Body of pancreas (tissue), 4 donors: ENCODE data around the gene PTBP1. TPM values are rescaled to one million over a fixed set of nuclear protein-coding genes. Genes with fewer than 3 reads are reported as not detected.
A peak's percentile ranks its signal among the peaks of the same experiment; 100 is the strongest.

Experiments
- ATAC-seq: fragments of 150-250 bp; one replicate; pipeline ENCODE4 v1.9.1; 2016
- DNase-seq, 4 donors: peaks; one replicate each; pipeline ENCODE4 v3.0.0-alpha.2; 2019
- H3K27ac ChIP-seq, 4 donors: fragments of 200-600 bp; sonication (generic); 1 replicate in 3 of 4; 2 replicates in 1 of 4; pipeline versions ENCODE4 v1.5.1 to v1.6.1; 2016 to 2019; ENCODE audit warnings: mild to moderate bottlenecking in 1 of 4, mixed read lengths in 1 of 4, moderate library complexity in 1 of 4
- H3K27me3 ChIP-seq, 2 donors: fragments of 200-600 bp; sonication (generic); one replicate each; pipeline ENCODE4 v1.6.0; 2016; ENCODE audit warnings: mild to moderate bottlenecking in 1 of 2
- H3K36me3 ChIP-seq, 2 donors: fragments of 200-600 bp; sonication (generic); replicated peaks in 1 of 2; 2 replicates each; pipeline ENCODE4 v1.5.1; 2016; ENCODE audit warnings: low read depth in 2 of 2; ENCODE audit not compliant: insufficient read depth in 1 of 2
- H3K4me1 ChIP-seq: fragments of 200-600 bp; sonication (generic); one replicate; pipeline ENCODE4 v1.6.0; 2016
- H3K4me3 ChIP-seq, 2 donors: fragments of 200-600 bp; sonication (generic); 1 replicate in 1 of 2; 2 replicates in 1 of 2; pipeline ENCODE4 v1.5.1; 2016 to 2019
- H3K9me3 ChIP-seq, 3 donors: fragments of 200-600 bp; sonication (generic); 1 replicate in 2 of 3; 2 replicates in 1 of 3; pipeline ENCODE4 v1.5.1; 2016
- CTCF ChIP-seq, 7 experiments: fragments of 450-650 bp in 4 of 7; fragments of 200-600 bp in 3 of 7; sonication (generic) in 3 of 7; IDR thresholded peaks; one replicate each; pipeline ENCODE4 v1.5.1; 2016 to 2019; ENCODE audit warnings: antibody characterized with exemption in 7 of 7
- POLR2A ChIP-seq, 3 donors: fragments of 450-650 bp; IDR thresholded peaks; one replicate each; pipeline ENCODE4 v1.6.1; 2016; ENCODE audit warnings: antibody characterized with exemption in 3 of 3, mild to moderate bottlenecking in 2 of 3
- WGBS, 2 donors: methylation state at CpG; one replicate each; pipeline ENCODE4 v1.1.5; 2017; 5-methylcytosine and 5-hydroxymethylcytosine counted together
- intact Hi-C: fragments of 100-400 bp; cut with DNase I; formaldehyde crosslinking; loops from one replicate; pipeline ENCODE4 v1.15.1; 2023
- total RNA-seq, 2 donors: library from RNA; depleted of rRNA; stranded (reverse); fragments of >200 nt; gene quantifications; one replicate each; pipeline ENCODE4 v1.1.0, GENCODE V29; 2016

PTBP1 gene
- total RNA-seq, 2 donors from 2014 or later, result 78.9 to 100 TPM

DNA sequence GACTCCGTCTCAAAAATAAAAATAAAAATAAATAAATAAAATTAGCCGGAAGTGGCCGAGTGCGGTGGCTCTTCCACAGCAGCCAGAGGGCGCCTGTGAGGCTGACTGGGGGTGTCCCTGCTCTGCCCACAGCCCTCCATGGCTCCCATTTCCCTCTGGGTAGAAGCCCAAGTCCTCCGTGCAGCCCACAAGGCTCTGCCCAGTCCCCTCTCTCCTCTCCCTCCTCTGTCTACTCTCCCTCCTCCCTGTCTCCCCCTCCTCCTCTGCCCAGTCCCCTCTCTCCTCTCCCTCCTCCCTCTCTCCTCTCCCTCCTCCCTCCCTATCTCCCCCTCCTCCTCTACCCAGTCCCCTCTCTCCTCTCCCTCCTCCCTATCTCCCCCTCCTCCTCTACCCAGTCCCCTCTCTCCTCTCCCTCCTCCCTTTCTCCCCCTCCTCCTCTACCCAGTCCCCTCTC, 25.9 kb upstream of the PTBP1 start:
- 45 to 64% methylated on average over 6 of the region's 6 CpGs for WGBS, 2 donors
- no peaks in the 10 kb centered on the region for H3K27me3 ChIP-seq
- intact Hi-C loops, result loop anchor here (5.0 kb wide), 1 partner anchor 146 kb away; the partner anchor contains the start of gene KISS1R
- DNase-seq (no peak), ATAC-seq (no peak)
- TF ChIP-seq POLR2A (IDR thresholded peaks at IDR 0.05) (no peak), CTCF (IDR thresholded peaks at IDR 0.05) (peak in 6 of 7 experiments; percentile 10 to 39 (median 24))
- H3K27ac ChIP-seq, result no peak overlapping the region
- H3K36me3 ChIP-seq, result no peaks in the 10 kb centered on the region
- H3K4me1 ChIP-seq, result peaks cover 6% of the 10 kb centered on the region
- H3K9me3 ChIP-seq, result no peaks in the 10 kb centered on the region
- no peak overlapping the region for H3K4me3 ChIP-seq

DNA sequence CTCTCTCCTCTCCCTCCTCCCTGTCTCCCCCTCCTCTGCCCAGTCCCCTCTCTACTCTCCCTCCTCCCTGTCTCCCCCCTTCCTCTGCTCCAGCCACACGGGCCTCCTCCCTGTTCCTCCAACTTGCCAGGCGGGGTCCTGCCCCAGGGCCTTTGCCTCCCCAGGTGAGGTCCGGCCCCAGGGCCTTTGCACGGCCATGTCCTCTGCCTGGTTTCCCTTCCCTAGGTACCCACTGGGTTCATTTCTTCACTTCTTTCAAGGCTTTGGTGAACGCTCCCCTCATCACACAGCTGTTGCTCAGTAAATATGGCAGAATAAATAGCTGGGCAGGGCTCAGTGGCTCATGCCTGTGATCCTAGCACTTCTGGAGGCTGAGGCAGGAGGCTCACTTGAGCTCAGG, 25.2 kb upstream of the PTBP1 start:
- ATAC-seq (no peak), DNase-seq (no peak)
- Histone ChIP-seq H3K9me3 (no peaks in the 10 kb centered on the region), H3K4me3 (no peak overlapping the region), H3K4me1 (peaks cover 6% of the 10 kb centered on the region), H3K36me3 (no peaks in the 10 kb centered on the region), H3K27me3 (no peaks in the 10 kb centered on the region), H3K27ac (no peak overlapping the region)
- intact Hi-C loops, result loop anchor here (5.0 kb wide), 1 partner anchor 145 kb away; the partner anchor contains the start of gene KISS1R
- no peak for TF ChIP-seq POLR2A (IDR thresholded peaks at IDR 0.05)
- TF ChIP-seq CTCF (IDR thresholded peaks at IDR 0.05), result no peak
- WGBS, 2 donors, result 92 to 96% methylated on average over 4 to 5 of the region's 5 CpGs

DNA sequence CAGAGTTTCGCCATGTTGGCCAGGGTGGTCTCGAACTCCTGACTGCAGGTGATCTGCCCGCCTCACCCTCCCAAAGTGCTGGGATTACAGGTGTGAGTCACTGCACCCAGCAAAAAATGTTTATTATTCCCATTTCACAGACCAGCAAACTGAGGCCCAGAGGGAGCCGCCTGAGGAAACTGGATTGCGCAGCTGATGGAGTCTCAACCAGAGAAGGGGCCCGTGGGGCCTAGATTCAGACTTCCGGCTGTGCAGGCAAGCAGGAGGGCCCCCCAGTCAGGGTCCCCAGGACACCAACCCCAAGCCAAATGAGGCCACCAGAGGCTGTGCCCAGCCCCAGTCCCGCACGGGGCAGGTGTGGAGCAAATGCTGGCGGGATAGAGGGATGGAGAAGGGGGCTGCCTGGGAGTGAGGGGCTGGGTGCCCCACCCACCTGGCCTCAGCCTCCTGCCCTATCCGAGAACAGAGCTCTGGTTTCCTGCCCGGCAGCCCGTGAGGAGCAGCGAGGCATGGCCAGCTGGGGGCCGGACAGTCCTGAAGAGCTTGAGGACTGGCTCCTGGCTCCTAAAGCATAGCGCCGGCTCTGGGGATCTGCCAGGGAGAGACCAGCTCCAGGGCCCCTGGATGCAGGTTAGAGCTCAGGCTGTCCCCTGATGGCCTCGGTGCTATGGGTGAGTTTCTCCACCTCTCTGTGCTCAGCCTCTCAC, 24.4 kb upstream of the PTBP1 start:
- intact Hi-C loops, result loop anchor here (5.0 kb wide), 1 partner anchor 144 kb away; the partner anchor contains the start of gene KISS1R
- Histone ChIP-seq H3K9me3 (no peaks in the 10 kb centered on the region), H3K36me3 (no peaks in the 10 kb centered on the region), H3K4me1 (peaks cover 6% of the 10 kb centered on the region), H3K27ac (no peak overlapping the region), H3K4me3 (no peak overlapping the region), H3K27me3 (no peaks in the 10 kb centered on the region)
- ATAC-seq (no peak), DNase-seq (no peak)
- TF ChIP-seq CTCF (IDR thresholded peaks at IDR 0.05) (no peak), POLR2A (IDR thresholded peaks at IDR 0.05) (no peak)
- WGBS, 2 donors, result 80 to 83% methylated on average over 12 to 17 of the region's 18 CpGs

DNA sequence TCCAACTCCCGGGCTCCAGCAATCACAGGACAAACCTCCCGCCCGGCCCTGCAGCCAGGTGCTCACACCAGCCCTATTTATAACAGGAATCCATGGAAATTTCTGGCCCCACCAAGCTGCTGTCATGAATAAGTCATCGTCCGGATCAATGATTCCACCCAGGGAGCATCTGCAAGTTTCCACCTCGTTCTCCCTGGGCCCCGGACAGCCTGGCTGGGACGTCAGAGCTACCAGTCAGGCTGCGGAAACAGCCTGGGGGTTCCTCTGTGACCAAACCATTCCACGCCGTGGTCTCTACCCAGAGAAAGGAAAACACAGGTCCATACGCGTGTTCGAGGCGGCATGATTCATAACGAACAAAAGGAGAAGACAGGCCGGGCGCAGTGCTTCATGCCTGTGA, 20.7 kb upstream of the PTBP1 start:
- DNase-seq, result no peak

DNA sequence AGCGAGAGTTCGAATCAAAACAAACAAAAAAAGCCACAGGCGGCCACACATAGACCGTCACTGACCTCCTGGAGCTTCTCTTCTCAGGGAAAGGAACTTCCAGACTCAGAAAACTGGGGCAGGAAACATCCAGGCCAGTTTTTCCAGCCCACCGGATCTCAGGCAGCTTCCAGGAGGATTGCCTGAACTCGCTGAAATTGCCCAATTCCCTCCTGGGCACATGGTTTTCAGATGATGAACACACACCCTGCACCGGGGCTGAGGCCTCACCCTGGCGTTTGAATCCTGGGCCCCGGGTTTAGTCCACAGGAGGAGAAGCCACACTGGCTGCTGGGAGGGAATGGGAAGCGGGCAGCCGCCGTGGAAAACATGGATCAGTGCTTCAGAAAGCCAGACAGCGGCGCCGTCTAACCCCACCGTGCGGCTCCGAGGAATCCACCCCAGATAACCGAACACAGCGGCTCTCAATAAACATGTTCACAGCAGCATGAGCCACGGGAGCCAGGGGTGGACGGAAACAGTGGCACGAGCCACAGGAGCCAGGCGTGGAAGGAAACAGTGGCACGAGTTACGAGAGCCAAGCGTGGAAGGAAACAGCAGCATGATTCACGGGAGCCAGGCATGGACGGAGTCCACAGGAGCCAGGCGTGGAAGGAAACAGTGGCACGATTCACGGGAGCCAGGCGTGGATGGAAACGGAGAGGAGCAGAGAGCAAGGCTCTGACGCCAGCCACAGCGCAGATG, 18.2 kb upstream of the PTBP1 start:
- no peak for TF ChIP-seq CTCF (IDR thresholded peaks at IDR 0.05)
- no peak for TF ChIP-seq POLR2A (IDR thresholded peaks at IDR 0.05)
- intact Hi-C loops, result no loop called here

More for the DNA sequence above, 20.7 kb upstream of the PTBP1 start:
- Histone ChIP-seq H3K9me3 (no peaks in the 10 kb centered on the region), H3K36me3 (no peaks in the 10 kb centered on the region), H3K4me1 (peaks cover 10% of the 10 kb centered on the region), H3K4me3 (no peak overlapping the region), H3K27ac (no peak overlapping the region), H3K27me3 (no peaks in the 10 kb centered on the region)
- 83 to 86% methylated on average over 18 of the region's 18 CpGs for WGBS, 2 donors
- no peak for TF ChIP-seq POLR2A (IDR thresholded peaks at IDR 0.05)
- intact Hi-C loops, result no loop called here
- ATAC-seq, result no peak

More for the DNA sequence above, 18.2 kb upstream of the PTBP1 start:
- Histone ChIP-seq H3K27me3 (no peaks in the 10 kb centered on the region), H3K4me1 (peaks cover 15% of the 10 kb centered on the region), H3K9me3 (no peaks in the 10 kb centered on the region), H3K36me3 (no peaks in the 10 kb centered on the region), H3K4me3 (no peak overlapping the region), H3K27ac (peak overlapping the region in 2 of 4 donors; percentile 62 to 71)
- ATAC-seq (no peak), DNase-seq (peak in 3 of 4 donors; percentile 46 to 58 (median 50))
- WGBS, 2 donors, result 62 to 66% methylated on average over 35 to 36 of the region's 36 CpGs
